Endothelial cell of umbilical vein (primary cell): ENCODE measurements around the gene ANKRD31. TPM values are rescaled to one million over a fixed set of nuclear protein-coding genes. Genes with fewer than 3 reads are reported as not detected.

Source experiments
- BruUV-seq: library from RNA; stranded (reverse); fragments of 400-500 nt; replicated peaks from 2 replicates; lab custom pipeline; 2021; lab: Mats Ljungman, UMichigan
- CTCF ChIA-PET: fragments of 300-600, 350-600 bp; sonication (Branson Sonifier 250); formaldehyde crosslinking; loops from one replicate; lab custom pipeline; 2021; ENCODE audit warnings: antibody characterized with exemption, inconsistent platforms; lab: Charles Lee
- POLR2A ChIA-PET: fragments of 300-600, 350-600 bp; sonication (Branson Sonifier 250); formaldehyde crosslinking; loops from one replicate; lab custom pipeline; 2021; ENCODE audit warnings: antibody characterized with exemption, inconsistent platforms; lab: Charles Lee
- DNase-seq: peaks from one replicate; pipeline ENCODE4 v3.0.0-alpha.2; 2011; ENCODE audit warnings: low read depth, low spot score
- FAIRE-seq: peaks from 2 replicates; lab custom pipeline; 2011; peaks lifted over from hg19 to GRCh38; lab: Jason Lieb, UNC
- H2AFZ ChIP-seq: 2 replicates; pipeline ENCODE4 v1.6.0; 2012; ENCODE audit warnings: low read depth, low read length, control low read depth, inconsistent platforms
- H3K27ac ChIP-seq: 2 replicates; pipeline ENCODE4 v1.5.1; 2011; ENCODE audit warnings: low read depth, mild to moderate bottlenecking, control low read depth, low read length, moderate library complexity; ENCODE audit not compliant: insufficient read depth
- H3K27me3 ChIP-seq, 2 experiments: 2 replicates each; pipeline versions ENCODE4 v1.6.0 to v1.6.1; 2011; ENCODE audit warnings: low read length in 2 of 2, mixed read lengths in 1 of 2; ENCODE audit not compliant: control insufficient read depth in 2 of 2, insufficient read depth in 2 of 2
- H3K36me3 ChIP-seq, 2 experiments: 2 replicates in 1 of 2; 3 replicates in 1 of 2; pipeline ENCODE4 v1.5.1; 2011; ENCODE audit warnings: low read length in 2 of 2, mild to moderate bottlenecking in 1 of 2, moderate library complexity in 1 of 2; ENCODE audit not compliant: control insufficient read depth in 2 of 2, insufficient read depth in 2 of 2; ENCODE audit errors: extremely low read depth in 1 of 2
- H3K4me1 ChIP-seq: 3 replicates; pipeline ENCODE4 v1.5.1; 2011; ENCODE audit warnings: mild to moderate bottlenecking, low read length; ENCODE audit not compliant: control insufficient read depth, insufficient read depth; ENCODE audit errors: extremely low read depth
- H3K4me2 ChIP-seq: 2 replicates; pipeline ENCODE4 v1.6.1; 2011; ENCODE audit warnings: low read length, control low read depth, mixed read lengths; ENCODE audit not compliant: insufficient read depth
- H3K4me3 ChIP-seq, 3 experiments: fragments of 200-600 bp in 1 of 3; sonication (generic), shearing (Covaris generic) in 1 of 3; replicated peaks in 1 of 3; 2 replicates each; pipeline ENCODE4 v1.5.1; 2011 to 2016; ENCODE audit warnings: control low read depth in 3 of 3, low read length in 3 of 3, mild to moderate bottlenecking in 2 of 3, inconsistent platforms in 1 of 3, low read depth in 1 of 3, moderate library complexity in 1 of 3; ENCODE audit not compliant: insufficient read depth in 1 of 3
- H3K79me2 ChIP-seq: 2 replicates; pipeline ENCODE4 v1.6.0; 2012; ENCODE audit warnings: low read length, inconsistent platforms; ENCODE audit not compliant: control insufficient read depth, insufficient read depth
- H3K9ac ChIP-seq: replicated peaks from 2 replicates; pipeline ENCODE3; 2011; ENCODE audit warnings: low read length, control low read depth; ENCODE audit not compliant: insufficient read depth; ENCODE audit errors: extremely low read depth
- H3K9me1 ChIP-seq: replicated peaks from 3 replicates; pipeline ENCODE4 v1.6.0; 2011; ENCODE audit warnings: mild to moderate bottlenecking, low read length; ENCODE audit not compliant: control insufficient read depth, insufficient read depth; ENCODE audit errors: extremely low read depth
- H3K9me3 ChIP-seq: replicated peaks from 2 replicates; pipeline ENCODE4 v1.5.1; 2012; ENCODE audit warnings: low read length, inconsistent platforms; ENCODE audit not compliant: control insufficient read depth, insufficient read depth
- H4K20me1 ChIP-seq: replicated peaks from 2 replicates; pipeline ENCODE3; 2011; ENCODE audit warnings: mild to moderate bottlenecking, low read length; ENCODE audit not compliant: control insufficient read depth, insufficient read depth; ENCODE audit errors: extremely low read depth
- EZH2 ChIP-seq: IDR thresholded peaks from 2 replicates; pipeline ENCODE4 v1.6.1; 2012; ENCODE audit warnings: borderline replicate concordance, low read depth, mild to moderate bottlenecking, moderate library complexity, low read length, inconsistent platforms; ENCODE audit not compliant: severe bottlenecking
- FOS ChIP-seq: IDR thresholded peaks from 2 replicates; pipeline ENCODE4 v1.6.1; 2011; ENCODE audit warnings: mild to moderate bottlenecking, low read length, moderate library complexity, borderline replicate concordance; ENCODE audit not compliant: insufficient read depth
- GATA2 ChIP-seq: IDR thresholded peaks from 2 replicates; pipeline ENCODE4 v1.7.0; 2011; ENCODE audit warnings: low read depth, mild to moderate bottlenecking, moderate library complexity, mixed read lengths, low read length; ENCODE audit not compliant: insufficient read length, insufficient read depth
- JUN ChIP-seq: IDR thresholded peaks from 2 replicates; pipeline ENCODE4 v1.6.1; 2011; ENCODE audit warnings: borderline replicate concordance, low read depth; ENCODE audit not compliant: insufficient read length, insufficient read depth
- MYC ChIP-seq: IDR thresholded peaks from one replicate; pipeline ENCODE4 v1.6.1; 2011; ENCODE audit warnings: mild to moderate bottlenecking, low read depth, low read length
- POLR2A ChIP-seq: IDR thresholded peaks from 2 replicates; pipeline ENCODE4 v1.6.1; 2012; ENCODE audit warnings: low read depth, mild to moderate bottlenecking, control low read depth, low read length
- POLR2AphosphoS5 ChIP-seq: IDR thresholded peaks from 2 replicates; pipeline ENCODE4 v1.6.1; 2012; ENCODE audit warnings: low read depth, mild to moderate bottlenecking, control low read depth, low read length, moderate library complexity; ENCODE audit not compliant: insufficient read depth
- dilution Hi-C: fragments of 300-500 bp; cut with MboI; formaldehyde crosslinking; loops from one replicate; pipeline ENCODE4 v1.15.0; 2019; ENCODE audit warnings: low sequenced_read_pairs; ENCODE audit not compliant: extremely low pct_ligation_motif_present
- intact Hi-C: fragments of 100-400 bp; cut with micrococcal nuclease; formaldehyde crosslinking; loops from one replicate; pipeline ENCODE4 v1.10.0; 2022
- polyA plus RNA-seq, 4 experiments: library from polyadenylated mRNA; depleted of rRNA in 3 of 4; stranded (reverse) in 3 of 4; unstranded in 1 of 4; fragments of >200 nt; gene quantifications; 2 replicates each; pipeline versions ENCODE4 v1.2.1 to v1.2.3, GENCODE V29; 2011 to 2012; ENCODE audit warnings: missing spikeins in 1 of 4
- total RNA-seq: library from RNA; stranded (reverse); gene quantifications from 2 replicates; pipeline ENCODE4 v1.2.3, GENCODE V29; 2021
- TF ChIP-seq, protein P1 (sequence below), 2 donors: IDR thresholded peaks; 1 replicate in 1 of 2; 2 replicates in 1 of 2; pipeline ENCODE4 v1.5.1; 2011; ENCODE audit warnings: low read length in 2 of 2, mild to moderate bottlenecking in 2 of 2, moderate library complexity in 2 of 2, control low read depth in 1 of 2, inconsistent platforms in 1 of 2, low read depth in 1 of 2; ENCODE audit not compliant: insufficient read depth in 1 of 2; ENCODE audit errors: extremely low read depth in 1 of 2

ANKRD31 gene
- total and polyA plus RNA-seq, 2 donors (not counting 3 experiments of a cell fraction or from before 2014, with no cell fraction given), result not detected

DNA sequence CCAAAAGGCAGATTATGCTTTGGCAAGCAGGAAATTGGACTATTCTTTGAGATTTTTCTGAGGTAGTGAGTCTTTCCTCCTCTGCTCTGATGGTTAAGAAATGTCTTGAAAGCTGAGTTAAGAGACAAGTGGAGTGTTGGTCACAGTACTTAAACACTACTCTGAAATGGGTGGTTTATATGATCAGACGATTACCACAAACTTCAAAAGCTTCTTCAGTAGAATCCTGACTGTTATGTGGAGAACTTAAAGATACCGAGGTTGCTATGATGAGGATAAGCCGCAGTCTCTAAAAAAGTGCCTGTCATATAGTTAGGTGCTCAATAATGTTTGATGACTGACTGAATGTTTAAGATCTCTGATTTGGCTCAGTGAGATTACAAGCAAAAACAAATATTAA, 208.6 kb downstream of the ANKRD31 start:
- Histone ChIP-seq H3K9me1 (no peaks in the 10 kb centered on the region), H4K20me1 (no peaks in the 10 kb centered on the region), H3K9me3 (no peaks in the 10 kb centered on the region), H3K4me3 (no peak overlapping the region), H3K36me3 (no peaks in the 10 kb centered on the region), H3K27me3 (peaks cover 0 to 2% of the 10 kb centered on the region in 2 experiments), H3K27ac (no peak overlapping the region), H3K4me2 (no peak overlapping the region), H3K79me2 (no peaks in the 10 kb centered on the region), H3K9ac (no peak overlapping the region), H3K4me1 (no peaks in the 10 kb centered on the region), H2AFZ (no peak overlapping the region)
- TF ChIP-seq EZH2, result no peak
- TF ChIP-seq POLR2AphosphoS5, result no peak
- TF ChIP-seq JUN, result no peak
- no peak for TF ChIP-seq MYC
- TF ChIP-seq, protein P1, sequence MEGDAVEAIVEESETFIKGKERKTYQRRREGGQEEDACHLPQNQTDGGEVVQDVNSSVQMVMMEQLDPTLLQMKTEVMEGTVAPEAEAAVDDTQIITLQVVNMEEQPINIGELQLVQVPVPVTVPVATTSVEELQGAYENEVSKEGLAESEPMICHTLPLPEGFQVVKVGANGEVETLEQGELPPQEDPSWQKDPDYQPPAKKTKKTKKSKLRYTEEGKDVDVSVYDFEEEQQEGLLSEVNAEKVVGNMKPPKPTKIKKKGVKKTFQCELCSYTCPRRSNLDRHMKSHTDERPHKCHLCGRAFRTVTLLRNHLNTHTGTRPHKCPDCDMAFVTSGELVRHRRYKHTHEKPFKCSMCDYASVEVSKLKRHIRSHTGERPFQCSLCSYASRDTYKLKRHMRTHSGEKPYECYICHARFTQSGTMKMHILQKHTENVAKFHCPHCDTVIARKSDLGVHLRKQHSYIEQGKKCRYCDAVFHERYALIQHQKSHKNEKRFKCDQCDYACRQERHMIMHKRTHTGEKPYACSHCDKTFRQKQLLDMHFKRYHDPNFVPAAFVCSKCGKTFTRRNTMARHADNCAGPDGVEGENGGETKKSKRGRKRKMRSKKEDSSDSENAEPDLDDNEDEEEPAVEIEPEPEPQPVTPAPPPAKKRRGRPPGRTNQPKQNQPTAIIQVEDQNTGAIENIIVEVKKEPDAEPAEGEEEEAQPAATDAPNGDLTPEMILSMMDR (IDR thresholded peaks at IDR 0.05; ENCODE audit: extremely low read depth in 1 of 2, insufficient read depth in 1 of 2, low read depth in 1 of 2, low read length in 2 of 2), result no peak
- TF ChIP-seq FOS, result no peak
- no peak for TF ChIP-seq GATA2
- no peak for TF ChIP-seq POLR2A
- no peak for DNase-seq
- no TSS peak for BruUV-seq
- ChIA-PET POLR2A (no interaction called here), CTCF (interaction anchor here (1.0 to 1.3 kb wide), 2 partner anchors 9 to 25 kb away, joined by 3 to 4 read pairs; no protein-coding TSS in a partner anchor)
- intact Hi-C loops (no loop called here), dilution Hi-C loops (no loop called here)
- FAIRE-seq, result no peak
